Measurements from ENCODE around the gene LEKR1. TPM values are rescaled to one million over a fixed set of nuclear protein-coding genes. Genes with fewer than 3 reads are reported as not detected.

LEKR1 gene
- total and polyA plus RNA-seq, 2 donors (not counting 3 experiments of a cell fraction or from before 2014, with no cell fraction given): 0.07 to 0.64 TPM

GRCh38 chr3:156816794-156817645, 9.1 kb upstream of the LEKR1 start:
- peak overlapping the region; percentile 17 for H2AFZ ChIP-seq (ENCODE audit: low read depth, low read length)
- intact Hi-C loops (cut with micrococcal nuclease) (loop anchor here (1.0 to 5.0 kb wide), 8 partner anchors 9 to 715 kb away; partner anchors contain the start of genes LEKR1, SSR3 and TIPARP), dilution Hi-C loops (cut with MboI; ENCODE audit: extremely low pct_ligation_motif_present, low sequenced_read_pairs) (loop anchor here (25.0 kb wide), 1 partner anchor 105 kb away; no protein-coding TSS in a partner anchor)
- peak overlapping the region; percentile 91 for H3K27ac ChIP-seq (ENCODE audit: insufficient read depth, low read depth, low read length)
- DNase-seq (ENCODE audit: low read depth, low spot score) (peak; percentile 86), FAIRE-seq (peak; percentile 75)
- ChIA-PET POLR2A (interaction anchor here (0.7 kb wide), 1 partner anchor 262 kb away, joined by 3 read pairs; the partner anchor contains the start of gene SSR3), CTCF (interaction anchor here (1.0 to 1.5 kb wide), 4 partner anchors 25 to 317 kb away, joined by 3 to 5 read pairs (median 3); no protein-coding TSS in a partner anchor)
- no peaks in the 10 kb centered on the region for H3K79me2 ChIP-seq (ENCODE audit: control insufficient read depth, insufficient read depth, low read length)
- H3K9ac ChIP-seq (replicated peaks; ENCODE audit: extremely low read depth, insufficient read depth, low read length): peak overlapping the region; percentile 94
- H3K36me3 ChIP-seq (ENCODE audit: control insufficient read depth in 2 of 2, extremely low read depth in 1 of 2, insufficient read depth in 2 of 2, low read length in 2 of 2): no peaks in the 10 kb centered on the region
- H3K9me1 ChIP-seq (replicated peaks; ENCODE audit: control insufficient read depth, extremely low read depth, insufficient read depth, low read length): no peaks in the 10 kb centered on the region
- no peaks in the 10 kb centered on the region for H4K20me1 ChIP-seq (replicated peaks; ENCODE audit: control insufficient read depth, extremely low read depth, insufficient read depth, low read length)
- H3K4me2 ChIP-seq (ENCODE audit: insufficient read depth, low read length): peak overlapping the region; percentile 70
- peak overlapping the region in 2 of 3 experiments; percentile 37 for H3K4me3 ChIP-seq (replicated peaks in 1 of 3; ENCODE audit: insufficient read depth in 1 of 3, low read depth in 1 of 3, low read length in 3 of 3)
- TF ChIP-seq CTCF (IDR thresholded peaks at IDR 0.05; ENCODE audit: extremely low read depth in 1 of 2, insufficient read depth in 1 of 2, low read depth in 1 of 2, low read length in 2 of 2): no peak
- no peak for TF ChIP-seq MYC (IDR thresholded peaks at IDR 0.05; ENCODE audit: low read depth, low read length)
- TF ChIP-seq MAX (IDR thresholded peaks at IDR 0.05; ENCODE audit: insufficient read depth, insufficient read length): no peak
- peak; percentile 68 for TF ChIP-seq GATA2 (IDR thresholded peaks at IDR 0.05; ENCODE audit: insufficient read depth, insufficient read length, low read depth, low read length)
- no peak for TF ChIP-seq JUN (IDR thresholded peaks at IDR 0.05; ENCODE audit: borderline replicate concordance, insufficient read depth, insufficient read length, low read depth)
- peak; percentile 19 for TF ChIP-seq FOS (IDR thresholded peaks at IDR 0.05; ENCODE audit: borderline replicate concordance, insufficient read depth, low read length)
- no peak for TF ChIP-seq POLR2A (IDR thresholded peaks at IDR 0.05; ENCODE audit: low read depth, low read length)
- peak; percentile 94 for TF ChIP-seq POLR2AphosphoS5 (IDR thresholded peaks at IDR 0.05; ENCODE audit: insufficient read depth, low read depth, low read length)
- TF ChIP-seq EZH2 (IDR thresholded peaks at IDR 0.05; ENCODE audit: borderline replicate concordance, low read depth, low read length, severe bottlenecking): no peak
- H3K4me1 ChIP-seq (ENCODE audit: control insufficient read depth, extremely low read depth, insufficient read depth, low read length): peaks cover 56% of the 10 kb centered on the region
- no peaks in the 10 kb centered on the region for H3K27me3 ChIP-seq (ENCODE audit: control insufficient read depth in 2 of 2, insufficient read depth in 2 of 2, low read length in 2 of 2)
- H3K9me3 ChIP-seq (replicated peaks; ENCODE audit: control insufficient read depth, insufficient read depth, low read length): no peaks in the 10 kb centered on the region
- TSS peak; percentile 93 for BruUV-seq (replicated peaks)

All from endothelial cell of umbilical vein (primary cell).